ENCODE results near the gene CHD9.
A peak's percentile ranks its signal among the peaks of the same experiment; 100 is the strongest.

CHD9 gene

GRCh38 chr16:53131050-53131362, 76.2 kb downstream of the CHD9 start:
- no peak overlapping the region for H3K4me3 ChIP-seq (ENCODE audit: low read depth, low read length)
- no peak for DNase-seq (ENCODE audit: low read depth)
- TF ChIP-seq POLR2A (IDR thresholded peaks at IDR 0.05; ENCODE audit: extremely low read depth, insufficient read length) = no peak
- TF ChIP-seq CTCF (IDR thresholded peaks at IDR 0.05; ENCODE audit: low read depth, low read length) = no peak
- no peak for TF ChIP-seq MYC (IDR thresholded peaks at IDR 0.05; ENCODE audit: low read depth, low read length)
- TF ChIP-seq, protein P1, sequence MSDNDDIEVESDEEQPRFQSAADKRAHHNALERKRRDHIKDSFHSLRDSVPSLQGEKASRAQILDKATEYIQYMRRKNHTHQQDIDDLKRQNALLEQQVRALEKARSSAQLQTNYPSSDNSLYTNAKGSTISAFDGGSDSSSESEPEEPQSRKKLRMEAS (IDR thresholded peaks at IDR 0.05; ENCODE audit: low read depth, low read length) = no peak

DNA sequence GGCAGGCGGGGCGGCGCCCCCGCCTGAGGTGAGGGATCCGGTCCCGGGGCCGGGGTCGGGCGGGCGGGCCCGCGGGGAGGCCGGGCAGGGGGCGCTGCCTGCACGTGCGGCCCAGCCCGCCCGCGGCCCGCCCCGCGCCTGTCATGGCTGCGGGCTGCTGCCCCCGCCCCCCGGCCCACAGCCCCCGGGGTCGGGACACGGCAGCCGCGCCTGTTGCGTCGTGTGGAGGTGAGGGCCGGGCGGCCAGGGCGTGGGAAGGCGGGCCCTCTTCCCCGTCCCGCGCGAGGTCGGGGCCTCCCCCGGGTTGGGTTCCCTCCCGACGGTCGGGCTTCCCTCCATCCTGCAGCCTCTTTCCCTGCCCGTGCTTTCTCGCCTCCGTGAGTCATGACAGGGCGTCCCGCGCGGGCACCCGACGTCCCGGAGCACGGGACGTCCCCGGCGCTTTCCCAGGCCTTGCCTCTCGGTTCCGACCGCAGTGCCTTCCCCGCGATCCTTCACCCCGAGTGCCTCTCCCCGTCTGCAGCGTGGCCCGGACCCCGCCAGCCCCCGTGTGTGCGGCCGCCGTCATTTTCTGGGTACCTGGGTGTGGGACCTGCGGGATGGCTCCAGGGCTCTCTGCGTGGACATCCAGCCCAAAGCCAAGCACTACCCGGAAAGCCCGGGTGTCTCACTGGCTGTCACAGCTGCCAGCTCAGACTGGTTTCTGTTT, 76.7 kb downstream of the CHD9 start:
- peak; percentile 13; the same call in 1 of the 2 replicates for TF ChIP-seq MYC (IDR thresholded peaks at IDR 0.05; ENCODE audit: low read depth, low read length)
- TF ChIP-seq, protein P1 (IDR thresholded peaks at IDR 0.05; ENCODE audit: low read depth, low read length) = no peak
- DNase-seq (ENCODE audit: low read depth) = peak; percentile 63
- peak overlapping the region; percentile 68 for H3K4me3 ChIP-seq (ENCODE audit: low read depth, low read length)

DNA sequence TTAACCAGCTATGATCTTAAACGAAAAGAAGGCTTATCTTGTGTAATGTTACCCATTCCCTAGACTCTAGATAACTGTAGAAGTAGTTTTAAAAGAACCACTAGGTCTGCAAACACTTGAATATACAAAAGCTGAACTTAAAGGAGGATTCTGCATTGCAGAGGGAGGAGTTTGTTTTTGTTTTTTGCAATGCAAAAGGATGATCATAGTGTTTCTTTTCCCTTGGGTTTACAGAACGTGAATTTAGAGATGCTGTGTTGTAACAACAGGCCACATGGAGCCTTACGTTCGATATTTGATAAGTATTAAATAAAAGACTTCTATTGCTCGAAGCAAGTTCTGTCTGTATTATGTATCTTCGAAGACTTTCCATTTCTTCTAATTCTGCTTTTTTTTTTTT, 77.6 kb downstream of the CHD9 start:
- peak overlapping the region; percentile 68 for H3K4me3 ChIP-seq (ENCODE audit: low read depth, low read length)
- DNase-seq (ENCODE audit: low read depth) = peak; percentile 32
- TF ChIP-seq CTCF (IDR thresholded peaks at IDR 0.05; ENCODE audit: low read depth, low read length) (no peak), MYC (IDR thresholded peaks at IDR 0.05; ENCODE audit: low read depth, low read length) (no peak), POLR2A (IDR thresholded peaks at IDR 0.05; ENCODE audit: extremely low read depth, insufficient read length) (no peak)
- TF ChIP-seq, protein P1 (IDR thresholded peaks at IDR 0.05; ENCODE audit: low read depth, low read length) = no peak

GRCh38 chr16:53135329-53135728, 80.5 kb downstream of the CHD9 start:
- TF ChIP-seq CTCF (IDR thresholded peaks at IDR 0.05; ENCODE audit: low read depth, low read length) (no peak), MYC (IDR thresholded peaks at IDR 0.05; ENCODE audit: low read depth, low read length) (no peak), POLR2A (IDR thresholded peaks at IDR 0.05; ENCODE audit: extremely low read depth, insufficient read length) (no peak)
- TF ChIP-seq, protein P1 (IDR thresholded peaks at IDR 0.05; ENCODE audit: low read depth, low read length) = no peak
- DNase-seq (ENCODE audit: low read depth) = no peak
- H3K4me3 ChIP-seq (ENCODE audit: low read depth, low read length) = no peak overlapping the region

- no peak overlapping the region for H3K4me3 ChIP-seq (ENCODE audit: low read depth, low read length)
- TF ChIP-seq CTCF (IDR thresholded peaks at IDR 0.05; ENCODE audit: low read depth, low read length) (no peak), MYC (IDR thresholded peaks at IDR 0.05; ENCODE audit: low read depth, low read length) (no peak), POLR2A (IDR thresholded peaks at IDR 0.05; ENCODE audit: extremely low read depth, insufficient read length) (no peak)
- TF ChIP-seq, protein P1 (IDR thresholded peaks at IDR 0.05; ENCODE audit: low read depth, low read length) = no peak
- no peak for DNase-seq (ENCODE audit: low read depth)
Measured at GRCh38 chr16:53142823-53143568, 88.2 kb downstream of the CHD9 start.

DNA sequence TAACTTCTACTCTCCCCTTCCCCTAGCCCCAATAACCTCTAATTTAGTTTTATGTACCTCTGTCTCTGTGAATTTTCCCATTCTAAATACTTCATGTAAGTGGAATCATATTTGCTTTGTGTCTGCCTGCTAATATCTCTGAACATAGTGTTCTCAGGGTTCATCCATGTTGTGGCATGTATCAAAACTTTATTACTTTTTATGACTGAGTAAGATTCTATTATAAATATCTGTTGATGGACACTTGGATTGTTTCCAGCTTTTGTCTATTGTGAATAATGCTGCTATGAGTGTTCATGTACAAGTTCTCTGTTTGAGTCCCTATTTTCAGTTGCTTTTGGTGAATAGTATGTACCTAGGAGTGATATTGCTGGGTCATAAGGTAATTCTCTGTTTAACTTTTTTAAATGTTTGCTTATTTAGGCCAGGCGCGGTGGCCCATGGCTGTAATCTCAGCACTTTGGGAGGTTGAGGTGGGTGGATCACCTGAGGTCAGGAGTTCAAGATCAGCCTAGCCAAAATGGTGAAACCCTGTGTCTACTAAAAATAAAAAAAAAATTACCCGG, 92.8 kb downstream of the CHD9 start:
- no peak for TF ChIP-seq POLR2A (IDR thresholded peaks at IDR 0.05; ENCODE audit: extremely low read depth, insufficient read length)
- TF ChIP-seq, protein P1 (IDR thresholded peaks at IDR 0.05; ENCODE audit: low read depth, low read length) = no peak
- no peak for TF ChIP-seq MYC (IDR thresholded peaks at IDR 0.05; ENCODE audit: low read depth, low read length)
- no peak for TF ChIP-seq CTCF (IDR thresholded peaks at IDR 0.05; ENCODE audit: low read depth, low read length)

More for the DNA sequence above, 92.8 kb downstream of the CHD9 start:
- DNase-seq (ENCODE audit: low read depth) = no peak
- no peak overlapping the region for H3K4me3 ChIP-seq (ENCODE audit: low read depth, low read length)
